IPS-20b (cell line): Measurements from ENCODE around the gene PDZD8.

ENCODE experiments used
- H3K27ac ChIP-seq: one replicate; pipeline ENCODE4 v1.5.1; 2013; ENCODE audit warnings: low read length
- H3K27me3 ChIP-seq: 2 replicates; pipeline ENCODE4 v1.6.1; 2013; ENCODE audit warnings: mild to moderate bottlenecking, low read length, inconsistent platforms; ENCODE audit not compliant: insufficient read depth
- H3K36me3 ChIP-seq: 2 replicates; pipeline ENCODE4 v1.6.1; 2013; ENCODE audit warnings: low read depth, mild to moderate bottlenecking, inconsistent platforms, low read length, moderate library complexity; ENCODE audit not compliant: insufficient read depth
- H3K4me1 ChIP-seq: 2 replicates; pipeline ENCODE4 v1.6.1; 2013; ENCODE audit warnings: mild to moderate bottlenecking, control low read depth, inconsistent platforms, low read length, moderate library complexity; ENCODE audit not compliant: insufficient read depth
- H3K4me3 ChIP-seq: 2 replicates; pipeline ENCODE4 v1.5.1; 2013; ENCODE audit warnings: mild to moderate bottlenecking, low read length, inconsistent platforms
- H3K9ac ChIP-seq: 2 replicates; pipeline ENCODE4 v1.6.1; 2013; ENCODE audit warnings: low read depth, mild to moderate bottlenecking, inconsistent platforms, low read length, moderate library complexity
- H3K9me3 ChIP-seq: 2 replicates; pipeline ENCODE4 v1.6.1; 2013; ENCODE audit warnings: mild to moderate bottlenecking, low read depth, low read length, inconsistent platforms; ENCODE audit not compliant: insufficient read depth

The PDZD8 gene

GRCh38 chr10:117261501-117261900 is 113.7 kb downstream of the PDZD8 start:
- H3K9ac ChIP-seq, result no peak overlapping the region
- no peak overlapping the region for H3K27ac ChIP-seq
- H3K27me3 ChIP-seq, result no peaks in the 10 kb centered on the region
- H3K36me3 ChIP-seq, result no peaks in the 10 kb centered on the region
- H3K4me1 ChIP-seq, result peaks cover 10% of the 10 kb centered on the region; the same call in 1 of the 2 replicates
- no peak overlapping the region for H3K4me3 ChIP-seq
- H3K9me3 ChIP-seq, result no peaks in the 10 kb centered on the region

- Histone ChIP-seq H3K9me3 (no peaks in the 10 kb centered on the region), H3K4me1 (peaks cover 10% of the 10 kb centered on the region; the same call in 1 of the 2 replicates), H3K27ac (no peak overlapping the region), H3K27me3 (no peaks in the 10 kb centered on the region), H3K4me3 (no peak overlapping the region), H3K36me3 (no peaks in the 10 kb centered on the region), H3K9ac (no peak overlapping the region)
Observed at GRCh38 chr10:117260084-117260483, 115.2 kb downstream of the PDZD8 start.

- Histone ChIP-seq H3K36me3 (no peaks in the 10 kb centered on the region), H3K4me1 (peaks cover 10% of the 10 kb centered on the region; the same call in 1 of the 2 replicates), H3K27me3 (no peaks in the 10 kb centered on the region), H3K4me3 (no peak overlapping the region), H3K9ac (no peak overlapping the region), H3K27ac (no peak overlapping the region), H3K9me3 (no peaks in the 10 kb centered on the region)
Observed at GRCh38 chr10:117259279-117259678, 116.0 kb downstream of the PDZD8 start.

GRCh38 chr10:117257721-117258120 is 117.5 kb downstream of the PDZD8 start:
- Histone ChIP-seq H3K4me1 (peaks cover 10% of the 10 kb centered on the region; the same call in 1 of the 2 replicates), H3K4me3 (no peak overlapping the region), H3K9ac (no peak overlapping the region), H3K9me3 (no peaks in the 10 kb centered on the region), H3K27me3 (no peaks in the 10 kb centered on the region), H3K27ac (no peak overlapping the region), H3K36me3 (no peaks in the 10 kb centered on the region)

- Histone ChIP-seq H3K9me3 (no peaks in the 10 kb centered on the region), H3K27me3 (no peaks in the 10 kb centered on the region)
Observed at GRCh38 chr10:117256910-117257309, 118.3 kb downstream of the PDZD8 start.

GRCh38 chr10:117255835-117256460 is 119.3 kb downstream of the PDZD8 start:
- no peaks in the 10 kb centered on the region for H3K27me3 ChIP-seq

More at GRCh38 chr10:117256910-117257309, 118.3 kb downstream of the PDZD8 start:
- no peak overlapping the region for H3K4me3 ChIP-seq
- peaks cover 10% of the 10 kb centered on the region; the same call in 1 of the 2 replicates for H3K4me1 ChIP-seq
- H3K27ac ChIP-seq, result no peak overlapping the region
- H3K9ac ChIP-seq, result no peak overlapping the region
- H3K36me3 ChIP-seq, result no peaks in the 10 kb centered on the region

DNA sequence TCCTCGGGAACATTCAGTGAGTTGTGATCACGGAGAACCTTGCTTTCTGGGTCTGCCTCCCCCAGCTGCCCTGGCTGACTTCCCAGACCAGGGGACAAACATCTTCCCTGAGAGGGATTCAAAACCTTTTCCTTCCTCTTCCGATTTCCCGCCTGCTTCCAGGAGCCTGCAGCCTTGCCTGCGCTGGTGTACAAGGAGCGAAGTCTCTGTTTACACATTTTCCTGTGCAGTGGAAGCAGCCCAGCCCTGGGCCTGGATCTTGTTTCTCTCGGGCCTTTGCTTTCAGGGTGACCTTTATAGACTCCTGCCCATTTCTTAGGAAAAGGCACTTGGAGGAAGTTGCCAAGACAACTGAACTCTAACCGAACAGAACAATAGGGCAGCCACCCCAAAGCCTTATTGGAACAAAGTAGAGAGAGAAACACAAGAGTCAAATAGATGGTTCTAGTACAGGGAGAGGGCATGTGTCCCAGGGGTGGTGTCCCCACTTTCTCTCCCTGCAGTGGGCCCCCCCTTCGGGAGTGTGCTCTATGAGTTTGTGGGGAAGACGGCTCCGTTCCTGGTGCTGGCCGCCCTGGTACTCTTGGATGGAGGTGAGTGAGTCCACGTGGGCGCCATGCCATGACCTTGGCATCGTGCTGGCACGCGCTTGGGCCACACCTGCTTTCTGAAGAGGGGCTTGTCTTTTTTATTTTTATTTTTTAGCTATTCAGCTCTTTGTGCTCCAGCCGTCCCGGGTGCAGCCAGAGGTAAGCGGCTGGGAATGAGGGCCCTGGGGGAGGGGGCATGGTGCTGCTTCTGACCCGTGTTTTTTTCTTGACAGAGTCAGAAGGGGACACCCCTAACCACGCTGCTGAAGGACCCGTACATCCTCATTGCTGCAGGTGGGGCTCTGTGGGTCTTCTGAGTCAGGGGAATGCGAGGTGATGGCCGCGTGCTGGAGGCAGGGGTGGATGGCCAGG is 120.2 kb downstream of the PDZD8 start:
- Histone ChIP-seq H3K4me3 (no peak overlapping the region), H3K9me3 (no peaks in the 10 kb centered on the region), H3K27ac (no peak overlapping the region), H3K4me1 (peaks cover 3% of the 10 kb centered on the region; the same call in 1 of the 2 replicates), H3K27me3 (no peaks in the 10 kb centered on the region), H3K9ac (no peak overlapping the region), H3K36me3 (no peaks in the 10 kb centered on the region)

More at GRCh38 chr10:117255835-117256460, 119.3 kb downstream of the PDZD8 start:
- peaks cover 10% of the 10 kb centered on the region; the same call in 1 of the 2 replicates for H3K4me1 ChIP-seq
- H3K9ac ChIP-seq, result no peak overlapping the region
- H3K27ac ChIP-seq, result no peak overlapping the region
- H3K36me3 ChIP-seq, result no peaks in the 10 kb centered on the region
- H3K9me3 ChIP-seq, result no peaks in the 10 kb centered on the region
- H3K4me3 ChIP-seq, result no peak overlapping the region

GRCh38 chr10:117254338-117254737 is 120.9 kb downstream of the PDZD8 start:
- Histone ChIP-seq H3K4me3 (no peak overlapping the region), H3K9me3 (no peaks in the 10 kb centered on the region), H3K27ac (no peak overlapping the region), H3K36me3 (no peaks in the 10 kb centered on the region), H3K27me3 (no peaks in the 10 kb centered on the region), H3K9ac (no peak overlapping the region), H3K4me1 (no peaks in the 10 kb centered on the region; the same call in 1 of the 2 replicates)

DNA sequence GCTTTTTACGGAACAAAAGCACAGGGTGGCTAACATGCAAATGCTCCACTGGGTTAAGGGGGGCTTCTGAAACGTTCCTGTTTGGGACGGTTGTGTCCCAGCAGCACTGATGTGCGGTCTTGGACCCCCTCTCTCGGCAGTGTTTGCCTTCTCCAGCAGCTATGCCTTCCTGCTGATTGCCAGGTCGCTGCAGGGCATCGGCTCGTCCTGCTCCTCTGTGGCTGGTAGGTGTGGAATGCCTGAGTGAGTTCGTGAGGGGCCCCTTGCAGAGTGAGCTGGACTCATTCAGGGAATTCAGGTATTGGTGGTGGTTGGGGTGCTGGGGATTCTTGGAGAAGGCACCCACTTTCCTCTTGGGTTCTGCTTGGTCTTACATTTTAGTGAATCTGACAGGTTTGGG is 121.3 kb downstream of the PDZD8 start:
- H3K4me1 ChIP-seq, result no peaks in the 10 kb centered on the region; the same call in 1 of the 2 replicates
- H3K27me3 ChIP-seq, result no peaks in the 10 kb centered on the region
- H3K9me3 ChIP-seq, result no peaks in the 10 kb centered on the region
- no peaks in the 10 kb centered on the region for H3K36me3 ChIP-seq
- no peak overlapping the region for H3K4me3 ChIP-seq
- no peak overlapping the region for H3K27ac ChIP-seq
- H3K9ac ChIP-seq, result no peak overlapping the region

- Histone ChIP-seq H3K9me3 (no peaks in the 10 kb centered on the region), H3K9ac (no peak overlapping the region), H3K27ac (no peak overlapping the region), H3K4me3 (no peak overlapping the region), H3K4me1 (no peaks in the 10 kb centered on the region; the same call in 1 of the 2 replicates), H3K36me3 (no peaks in the 10 kb centered on the region), H3K27me3 (peaks cover 6% of the 10 kb centered on the region; the same call in 1 of the 2 replicates)
Observed at GRCh38 chr10:117250411-117250810, 124.8 kb downstream of the PDZD8 start.

- peaks cover 14% of the 10 kb centered on the region; the same call in 1 of the 2 replicates for H3K27me3 ChIP-seq
- no peak overlapping the region for H3K27ac ChIP-seq
- H3K9ac ChIP-seq, result no peak overlapping the region
- no peaks in the 10 kb centered on the region; the same call in 1 of the 2 replicates for H3K4me1 ChIP-seq
- H3K4me3 ChIP-seq, result no peak overlapping the region
- no peaks in the 10 kb centered on the region for H3K36me3 ChIP-seq
- H3K9me3 ChIP-seq, result no peaks in the 10 kb centered on the region
Observed at GRCh38 chr10:117249493-117250093, 125.6 kb downstream of the PDZD8 start.
